Tongue (tissue), 2 donors: ENCODE data around the gene DHRS12. TPM values are rescaled to one million over a fixed set of nuclear protein-coding genes. Genes with fewer than 3 reads are reported as not detected.
A peak's percentile ranks its signal among the peaks of the same experiment; 100 is the strongest.

Source experiments
- DNase-seq: peaks from one replicate; pipeline ENCODE4 v3.0.0-alpha.2; 2015
- total RNA-seq: library from RNA; depleted of rRNA; stranded (reverse); fragments of >200 nt; gene quantifications from one replicate; pipeline ENCODE4 v1.2.3, GENCODE V29; 2014

Gene DHRS12
- total RNA-seq, 1 donor from 2014 or later: 10.2 TPM

- DNase-seq: no peak
Measured at GRCh38 chr13:51807041-51807440, 3.1 kb upstream of the DHRS12 start.

- no peak for DNase-seq
Measured at GRCh38 chr13:51806566-51806965, 2.6 kb upstream of the DHRS12 start.

- DNase-seq: no peak
Measured at GRCh38 chr13:51805925-51806324, 2.0 kb upstream of the DHRS12 start.

GRCh38 chr13:51805313-51805712, 1.4 kb upstream of the DHRS12 start:
- no peak for DNase-seq

- DNase-seq: peak; percentile 56
Measured at GRCh38 chr13:51804295-51805172, 571 bp upstream of the DHRS12 start.

- DNase-seq: no peak
Measured at GRCh38 chr13:51802631-51803418, 1.1 kb downstream of the DHRS12 start.

- DNase-seq: peak; percentile 68
Measured at GRCh38 chr13:51801631-51802099, 2.3 kb downstream of the DHRS12 start.

GRCh38 chr13:51800486-51800885, 3.5 kb downstream of the DHRS12 start:
- no peak for DNase-seq

- no peak for DNase-seq
Measured at GRCh38 chr13:51799261-51799660, 4.7 kb downstream of the DHRS12 start.

GRCh38 chr13:51797664-51798488, 6.1 kb downstream of the DHRS12 start:
- DNase-seq: peak; percentile 84

GRCh38 chr13:51796546-51796945, 7.4 kb downstream of the DHRS12 start:
- DNase-seq: no peak

GRCh38 chr13:51795419-51795818, 8.5 kb downstream of the DHRS12 start:
- no peak for DNase-seq

- no peak for DNase-seq
Measured at GRCh38 chr13:51794964-51795363, 9.0 kb downstream of the DHRS12 start.

GRCh38 chr13:51793570-51794271, 10.2 kb downstream of the DHRS12 start:
- no peak for DNase-seq

- DNase-seq: peak; percentile 56
Measured at GRCh38 chr13:51786425-51787265, 17.3 kb downstream of the DHRS12 start.

GRCh38 chr13:51785712-51786424, 18.1 kb downstream of the DHRS12 start:
- peak; percentile 93 for DNase-seq

- DNase-seq: no peak
Measured at GRCh38 chr13:51784097-51784496, 19.9 kb downstream of the DHRS12 start.

GRCh38 chr13:51783428-51784094, 20.4 kb downstream of the DHRS12 start:
- DNase-seq: no peak

GRCh38 chr13:51782026-51782710, 21.8 kb downstream of the DHRS12 start:
- peak; percentile 58 for DNase-seq
